Measurements from ENCODE around the gene ATP6AP1. TPM values are rescaled to one million over a fixed set of nuclear protein-coding genes. Genes with fewer than 3 reads are reported as not detected.

Gene ATP6AP1
- total RNA-seq, 1 donor from 2014 or later: 38.8 TPM

DNA sequence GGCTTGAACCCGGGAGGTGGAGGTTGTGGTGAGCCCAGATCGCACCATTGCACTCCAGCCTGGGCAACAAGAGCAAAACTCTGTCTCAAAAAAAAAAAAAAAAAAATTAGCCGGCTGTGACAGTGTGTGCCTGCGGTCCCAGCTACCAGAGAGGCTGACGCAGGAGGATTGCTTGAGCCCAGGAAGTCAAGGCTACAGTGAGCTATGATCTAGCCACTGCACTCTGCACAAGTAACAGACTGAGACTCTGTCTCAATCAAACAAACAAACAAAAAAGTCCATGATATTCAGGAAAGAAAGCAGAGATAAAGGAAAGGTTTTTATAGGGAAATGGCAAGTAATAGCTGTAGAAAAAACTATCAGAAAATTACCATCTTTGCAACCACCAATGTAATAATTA lies 52.7 kb downstream of the ATP6AP1 start:
- Mint-ChIP-seq H3K4me1 (peaks cover 23% of the 10 kb centered on the region), H3K27ac (no peak overlapping the region), H3K27me3 (no peaks in the 10 kb centered on the region), H3K9me3 (no peaks in the 10 kb centered on the region), H3K4me3 (no peak overlapping the region), H3K36me3 (ENCODE audit: low read depth) (peaks cover 6% of the 10 kb centered on the region)
- TF ChIP-seq, protein P1, sequence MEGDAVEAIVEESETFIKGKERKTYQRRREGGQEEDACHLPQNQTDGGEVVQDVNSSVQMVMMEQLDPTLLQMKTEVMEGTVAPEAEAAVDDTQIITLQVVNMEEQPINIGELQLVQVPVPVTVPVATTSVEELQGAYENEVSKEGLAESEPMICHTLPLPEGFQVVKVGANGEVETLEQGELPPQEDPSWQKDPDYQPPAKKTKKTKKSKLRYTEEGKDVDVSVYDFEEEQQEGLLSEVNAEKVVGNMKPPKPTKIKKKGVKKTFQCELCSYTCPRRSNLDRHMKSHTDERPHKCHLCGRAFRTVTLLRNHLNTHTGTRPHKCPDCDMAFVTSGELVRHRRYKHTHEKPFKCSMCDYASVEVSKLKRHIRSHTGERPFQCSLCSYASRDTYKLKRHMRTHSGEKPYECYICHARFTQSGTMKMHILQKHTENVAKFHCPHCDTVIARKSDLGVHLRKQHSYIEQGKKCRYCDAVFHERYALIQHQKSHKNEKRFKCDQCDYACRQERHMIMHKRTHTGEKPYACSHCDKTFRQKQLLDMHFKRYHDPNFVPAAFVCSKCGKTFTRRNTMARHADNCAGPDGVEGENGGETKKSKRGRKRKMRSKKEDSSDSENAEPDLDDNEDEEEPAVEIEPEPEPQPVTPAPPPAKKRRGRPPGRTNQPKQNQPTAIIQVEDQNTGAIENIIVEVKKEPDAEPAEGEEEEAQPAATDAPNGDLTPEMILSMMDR (IDR thresholded peaks at IDR 0.05): no peak
- ChIA-PET CTCF (no interaction called here), POLR2A (interaction anchor here (0.7 to 1.1 kb wide), 3 partner anchors 10 to 1555 kb away, joined by 5 read pairs; partner anchors contain the start of gene SLC10A3)
- ATAC-seq (ENCODE audit: low read depth) (no peak), DNase-seq (no peak)
- intact Hi-C loops (cut with micrococcal nuclease): no loop called here

DNA sequence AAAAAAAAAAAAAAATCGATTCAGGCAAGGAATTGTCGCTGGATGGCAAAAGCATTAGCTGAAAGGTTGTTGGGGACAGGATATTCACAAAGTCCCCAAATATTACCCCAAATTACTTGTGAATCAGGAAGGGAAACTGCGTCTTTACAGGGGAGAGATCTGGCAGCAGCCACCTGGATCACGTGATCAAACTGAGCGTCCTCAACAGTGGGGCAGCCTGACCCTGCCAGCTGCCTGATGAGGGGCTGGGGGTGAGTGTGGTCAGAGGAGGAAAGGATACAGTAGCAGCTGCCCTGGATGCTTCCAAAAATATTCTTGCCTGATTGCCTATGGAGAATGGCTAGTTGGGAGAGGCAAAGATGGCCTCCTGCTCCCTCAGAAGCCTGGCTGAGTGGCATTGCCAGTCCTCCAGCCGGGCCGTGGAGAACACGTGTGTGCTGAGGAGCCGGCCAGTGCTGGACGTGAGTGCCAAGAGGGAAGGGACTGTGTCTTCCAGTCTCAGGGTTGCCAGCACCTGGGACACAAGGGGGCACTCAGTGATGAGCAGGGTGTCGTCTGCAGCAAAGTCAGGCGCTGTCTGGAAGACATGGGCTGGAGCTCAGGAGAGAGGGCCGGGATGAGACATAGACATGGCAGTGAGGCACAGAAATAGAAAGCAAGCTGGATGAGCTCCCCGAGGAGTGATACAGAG lies 53.6 kb downstream of the ATP6AP1 start:
- ChIA-PET CTCF (no interaction called here), POLR2A (interaction anchor here (1.0 to 1.2 kb wide), 3 partner anchors 9 to 84 kb away, joined by 3 to 5 read pairs (median 5); partner anchors contain the start of gene SLC10A3)
- no peak overlapping the region for H3K4me3 Mint-ChIP-seq
- peaks cover 25% of the 10 kb centered on the region for H3K4me1 Mint-ChIP-seq
- TF ChIP-seq, protein P1 (IDR thresholded peaks at IDR 0.05): no peak
- intact Hi-C loops (cut with micrococcal nuclease): no loop called here
- H3K27me3 Mint-ChIP-seq: no peaks in the 10 kb centered on the region
- ATAC-seq (ENCODE audit: low read depth): no peak
- H3K9me3 Mint-ChIP-seq: no peaks in the 10 kb centered on the region
- DNase-seq: no peak
- H3K27ac Mint-ChIP-seq: no peak overlapping the region
- peaks cover 6% of the 10 kb centered on the region for H3K36me3 Mint-ChIP-seq (ENCODE audit: low read depth)

- TF ChIP-seq, protein P1 (IDR thresholded peaks at IDR 0.05): no peak
- DNase-seq: no peak
- CTCF ChIA-PET: no interaction called here
- POLR2A ChIA-PET: interaction anchor here (1.2 kb wide), 1 partner anchor 53 kb away, joined by 3 read pairs; no protein-coding TSS in a partner anchor
- no peak for ATAC-seq (ENCODE audit: low read depth)
- peaks cover 24% of the 10 kb centered on the region for H3K4me1 Mint-ChIP-seq
- H3K27ac Mint-ChIP-seq: no peak overlapping the region
- no peaks in the 10 kb centered on the region for H3K27me3 Mint-ChIP-seq
- no peaks in the 10 kb centered on the region for H3K9me3 Mint-ChIP-seq
- H3K4me3 Mint-ChIP-seq: no peak overlapping the region
- peaks cover 6% of the 10 kb centered on the region for H3K36me3 Mint-ChIP-seq (ENCODE audit: low read depth)
- intact Hi-C loops (cut with micrococcal nuclease): no loop called here
Observed at GRCh38 chrX:154482786-154483185, 54.3 kb downstream of the ATP6AP1 start.

GRCh38 chrX:154483325-154483724 lies 54.8 kb downstream of the ATP6AP1 start:
- Mint-ChIP-seq H3K4me3 (no peak overlapping the region), H3K4me1 (peaks cover 20% of the 10 kb centered on the region), H3K36me3 (ENCODE audit: low read depth) (peaks cover 10% of the 10 kb centered on the region), H3K27me3 (no peaks in the 10 kb centered on the region), H3K9me3 (no peaks in the 10 kb centered on the region), H3K27ac (no peak overlapping the region)
- DNase-seq (no peak), ATAC-seq (ENCODE audit: low read depth) (no peak)
- intact Hi-C loops (cut with micrococcal nuclease): no loop called here
- ChIA-PET CTCF (no interaction called here), POLR2A (no interaction called here)
- TF ChIP-seq, protein P1 (IDR thresholded peaks at IDR 0.05): no peak

- no peak overlapping the region for H3K27ac Mint-ChIP-seq
- intact Hi-C loops (cut with micrococcal nuclease): no loop called here
Observed at GRCh38 chrX:154484255-154485149, 56.0 kb downstream of the ATP6AP1 start.

More at GRCh38 chrX:154484255-154485149, 56.0 kb downstream of the ATP6AP1 start:
- CTCF ChIA-PET: no interaction called here
- POLR2A ChIA-PET: interaction anchor here (1.3 to 3.4 kb wide), 2 partner anchors 27 to 87 kb away, joined by 3 to 26 read pairs; partner anchors contain the start of gene RPL10
- no peak for ATAC-seq (ENCODE audit: low read depth)
- Mint-ChIP-seq H3K27me3 (no peaks in the 10 kb centered on the region), H3K4me3 (no peak overlapping the region), H3K4me1 (peaks cover 20% of the 10 kb centered on the region), H3K36me3 (ENCODE audit: low read depth) (peaks cover 10% of the 10 kb centered on the region), H3K9me3 (no peaks in the 10 kb centered on the region)
- DNase-seq: no peak
- TF ChIP-seq, protein P1 (IDR thresholded peaks at IDR 0.05): no peak
